Measurements from ENCODE around the gene GEN1.

The GEN1 gene

DNA sequence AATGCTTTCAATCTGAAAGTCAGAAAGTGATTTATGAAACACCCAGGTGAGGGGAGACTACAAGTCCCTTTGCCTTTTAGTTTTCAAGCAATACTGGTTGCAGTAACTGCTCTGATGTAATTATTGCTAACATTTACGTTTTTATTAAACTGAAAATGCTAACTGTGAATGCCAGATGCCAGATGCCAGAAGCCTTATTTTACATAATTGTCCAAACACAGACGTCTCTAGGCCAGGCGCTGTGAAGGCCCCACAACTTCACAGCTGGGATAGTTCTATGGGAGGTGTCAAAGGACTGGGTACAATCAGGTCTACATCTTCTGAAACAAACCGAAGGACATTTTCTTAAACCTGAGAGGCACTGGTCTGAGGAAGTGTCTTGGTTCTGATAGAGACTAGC lies 34.8 kb downstream of the GEN1 start:
- DNase-seq (ENCODE audit: low spot score): no peak
- TF ChIP-seq, protein P1, sequence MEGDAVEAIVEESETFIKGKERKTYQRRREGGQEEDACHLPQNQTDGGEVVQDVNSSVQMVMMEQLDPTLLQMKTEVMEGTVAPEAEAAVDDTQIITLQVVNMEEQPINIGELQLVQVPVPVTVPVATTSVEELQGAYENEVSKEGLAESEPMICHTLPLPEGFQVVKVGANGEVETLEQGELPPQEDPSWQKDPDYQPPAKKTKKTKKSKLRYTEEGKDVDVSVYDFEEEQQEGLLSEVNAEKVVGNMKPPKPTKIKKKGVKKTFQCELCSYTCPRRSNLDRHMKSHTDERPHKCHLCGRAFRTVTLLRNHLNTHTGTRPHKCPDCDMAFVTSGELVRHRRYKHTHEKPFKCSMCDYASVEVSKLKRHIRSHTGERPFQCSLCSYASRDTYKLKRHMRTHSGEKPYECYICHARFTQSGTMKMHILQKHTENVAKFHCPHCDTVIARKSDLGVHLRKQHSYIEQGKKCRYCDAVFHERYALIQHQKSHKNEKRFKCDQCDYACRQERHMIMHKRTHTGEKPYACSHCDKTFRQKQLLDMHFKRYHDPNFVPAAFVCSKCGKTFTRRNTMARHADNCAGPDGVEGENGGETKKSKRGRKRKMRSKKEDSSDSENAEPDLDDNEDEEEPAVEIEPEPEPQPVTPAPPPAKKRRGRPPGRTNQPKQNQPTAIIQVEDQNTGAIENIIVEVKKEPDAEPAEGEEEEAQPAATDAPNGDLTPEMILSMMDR (IDR thresholded peaks at IDR 0.05; ENCODE audit: extremely low read depth, missing control alignments): no peak

DNA sequence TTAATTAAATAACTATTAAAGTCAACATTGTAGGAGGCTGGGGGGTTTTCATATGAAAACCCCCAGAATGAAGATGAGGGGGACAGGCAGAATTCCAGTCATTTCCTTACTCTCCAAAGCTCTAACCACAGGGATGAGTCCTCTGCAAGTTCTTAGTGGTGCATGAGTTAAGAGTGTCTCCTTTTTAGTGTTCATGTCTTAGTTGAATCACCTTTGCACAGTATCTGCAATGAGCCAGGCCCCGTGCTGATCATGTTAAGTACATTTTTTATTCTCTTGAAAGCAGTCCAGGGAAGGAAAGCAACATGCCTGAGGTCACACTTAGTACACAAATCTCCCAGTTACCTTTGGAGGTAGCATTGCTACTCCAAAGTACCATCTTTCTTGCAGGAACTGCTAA lies 36.6 kb downstream of the GEN1 start:
- no peak for DNase-seq (ENCODE audit: low spot score)
- TF ChIP-seq, protein P1 (IDR thresholded peaks at IDR 0.05; ENCODE audit: extremely low read depth, missing control alignments): no peak

DNA sequence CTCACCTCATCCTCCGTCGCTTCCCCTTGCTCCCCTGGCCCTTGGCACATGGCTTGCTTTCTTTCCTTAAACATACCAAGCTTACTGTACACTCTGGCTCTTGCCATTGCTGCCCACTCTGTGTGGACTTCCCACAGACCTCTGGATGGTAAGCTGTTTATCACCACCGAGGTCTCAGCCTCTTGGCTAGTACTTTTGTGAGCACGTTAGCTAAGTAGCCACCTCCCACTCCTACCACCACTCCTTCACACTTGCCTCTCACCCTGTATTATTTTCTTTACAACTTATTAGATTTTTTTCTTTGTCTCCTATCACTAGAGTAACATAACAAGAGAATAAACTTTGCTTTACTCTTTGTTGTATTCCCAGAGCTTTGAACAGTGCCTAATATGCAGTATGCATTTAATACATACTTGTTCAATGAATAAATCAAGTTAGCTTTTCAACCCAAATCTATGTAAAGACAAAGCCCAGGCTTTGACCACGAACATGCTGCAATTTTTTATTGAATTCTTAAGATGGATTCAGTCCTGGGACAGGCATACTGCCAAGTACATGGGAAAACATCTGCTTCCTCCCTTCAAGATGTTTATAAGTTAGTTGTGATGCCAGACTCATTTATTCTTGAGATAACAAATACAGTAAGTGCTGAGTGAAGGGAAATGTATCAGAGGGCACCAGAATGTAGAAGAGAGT lies 37.3 kb downstream of the GEN1 start:
- no peak for DNase-seq (ENCODE audit: low spot score)
- TF ChIP-seq, protein P1 (IDR thresholded peaks at IDR 0.05; ENCODE audit: extremely low read depth, missing control alignments): no peak

DNA sequence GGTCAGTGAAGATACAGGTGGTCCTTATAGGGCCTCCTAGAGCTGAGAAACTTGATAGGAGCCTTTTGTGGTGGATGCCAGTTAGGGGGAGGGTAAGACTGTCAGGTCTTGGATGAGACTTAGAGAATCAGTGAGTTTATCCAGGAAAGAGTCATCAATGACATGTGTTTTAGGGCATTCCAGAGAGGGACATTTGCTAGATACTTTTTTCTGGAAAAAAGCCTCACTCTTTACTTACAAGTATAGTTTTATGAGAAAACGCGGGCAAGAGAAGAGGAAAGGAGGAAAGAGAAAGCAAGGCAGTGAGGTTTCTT lies 37.8 kb downstream of the GEN1 start:
- DNase-seq (ENCODE audit: low spot score): no peak
- TF ChIP-seq, protein P1 (IDR thresholded peaks at IDR 0.05; ENCODE audit: extremely low read depth, missing control alignments): no peak

DNA sequence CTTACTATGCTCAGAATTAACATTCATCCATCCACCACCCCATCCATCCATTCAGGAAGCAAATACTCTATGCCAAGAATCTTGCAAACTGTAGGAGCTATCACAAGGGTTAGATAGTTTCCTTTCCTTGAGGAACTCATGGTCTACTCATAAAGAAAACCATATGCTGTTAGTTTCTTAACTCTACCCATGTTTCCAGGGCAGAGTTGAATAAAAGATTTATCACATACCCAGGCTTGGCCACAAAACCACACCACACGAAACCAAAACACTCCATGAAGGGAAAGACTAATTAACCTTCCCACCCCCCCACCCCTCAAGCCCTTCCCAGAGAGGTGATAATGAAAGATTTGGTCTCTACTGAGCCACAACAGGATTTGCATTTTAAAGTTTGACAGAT lies 38.6 kb downstream of the GEN1 start:
- DNase-seq (ENCODE audit: low spot score): no peak
- TF ChIP-seq, protein P1 (IDR thresholded peaks at IDR 0.05; ENCODE audit: extremely low read depth, missing control alignments): no peak

DNA sequence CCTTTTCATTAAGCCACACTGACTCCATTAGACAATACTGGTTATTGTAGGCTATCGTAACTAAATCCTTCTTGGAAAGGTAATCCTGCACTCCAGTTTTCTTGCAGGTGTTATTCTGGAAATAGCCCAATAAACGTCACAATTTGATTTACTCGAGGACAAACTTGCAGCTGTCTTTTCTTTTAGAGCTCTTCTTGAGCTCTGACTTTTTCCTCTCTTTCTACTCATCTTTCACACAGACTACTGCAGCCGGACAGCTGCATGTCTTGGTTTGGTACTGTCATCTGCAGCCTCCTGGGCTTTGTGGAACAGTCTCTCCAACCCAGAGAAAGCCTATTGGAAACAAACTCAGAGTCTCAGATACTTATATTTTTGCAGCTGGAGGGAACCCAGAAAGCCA lies 39.4 kb downstream of the GEN1 start:
- TF ChIP-seq, protein P1 (IDR thresholded peaks at IDR 0.05; ENCODE audit: extremely low read depth, missing control alignments): no peak
- DNase-seq (ENCODE audit: low spot score): no peak

DNA sequence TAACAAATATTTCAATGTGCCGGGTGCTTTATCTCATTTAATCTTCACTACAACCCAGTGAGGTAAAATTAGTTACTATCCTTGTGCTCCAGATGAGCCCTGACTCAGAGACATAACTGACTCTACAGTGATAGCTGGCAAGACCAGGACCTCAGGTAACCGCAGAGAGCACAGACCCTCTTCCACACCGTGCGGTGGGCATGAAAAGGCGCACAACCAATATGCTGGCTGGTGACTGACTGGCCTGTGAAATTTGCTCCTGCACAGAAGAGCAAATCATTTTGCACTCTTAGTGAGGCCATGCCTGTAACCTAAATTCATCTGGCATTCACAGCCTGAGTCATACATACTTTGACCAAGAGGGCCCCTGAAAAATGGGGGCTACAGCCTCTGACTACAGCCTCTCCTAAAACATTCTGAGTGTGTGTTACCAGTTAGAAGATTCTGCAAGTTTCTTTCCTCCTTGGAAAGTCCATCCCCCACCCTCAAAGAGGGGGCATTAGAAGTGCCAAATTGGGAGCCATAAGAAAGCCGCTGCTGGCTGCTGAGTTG lies 39.9 kb downstream of the GEN1 start:
- no peak for DNase-seq (ENCODE audit: low spot score)
- TF ChIP-seq, protein P1 (IDR thresholded peaks at IDR 0.05; ENCODE audit: extremely low read depth, missing control alignments): no peak
